Activated CD4-positive, CD25-positive, alpha-beta regulatory T cell (primary cell): ENCODE measurements around the gene APLP1.
"Not testable (repeated sequence)": the region's sequence is repeated elsewhere in the genome, so short reads cannot be mapped to it uniquely, and the experiment has no call there.

Experiments used
- DNase-seq, 4 experiments: peaks; one replicate each; lab custom pipeline; 2025; lab: John Stamatoyannopoulos, UW

APLP1 gene

GRCh38 chr19:35868172-35868822, at the start of gene APLP1:
APLP1 (plus strand) TSS chr19:35868574; CDS start chr19:35868637, 63 bp downstream.
- DNase-seq, result peak in 3 of 4 experiments; percentile 31 to 35 (median 34)

DNA sequence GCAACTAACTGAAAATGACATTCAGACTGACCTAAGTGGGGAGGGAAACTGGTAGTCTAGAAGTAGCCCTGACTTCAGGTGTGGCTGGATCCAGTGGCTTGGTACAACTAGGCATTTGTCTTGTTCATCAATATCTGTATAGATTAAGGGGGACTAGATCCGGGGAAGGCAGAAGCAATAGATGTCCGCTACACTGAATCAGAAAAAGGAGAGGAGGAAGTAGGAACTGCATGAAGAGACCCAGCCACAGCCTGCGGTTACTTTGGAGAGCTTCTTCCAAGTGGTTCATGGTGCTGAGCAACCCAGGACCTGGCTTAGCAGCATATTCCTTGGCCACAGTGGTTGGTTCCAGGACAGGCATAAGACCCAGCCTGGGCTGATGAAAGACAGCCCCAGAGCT, 45.8 kb upstream of the APLP1 start:
- no peak for DNase-seq

- no peak for DNase-seq
Observed at GRCh38 chr19:35824150-35824549, 44.2 kb upstream of the APLP1 start.

DNA sequence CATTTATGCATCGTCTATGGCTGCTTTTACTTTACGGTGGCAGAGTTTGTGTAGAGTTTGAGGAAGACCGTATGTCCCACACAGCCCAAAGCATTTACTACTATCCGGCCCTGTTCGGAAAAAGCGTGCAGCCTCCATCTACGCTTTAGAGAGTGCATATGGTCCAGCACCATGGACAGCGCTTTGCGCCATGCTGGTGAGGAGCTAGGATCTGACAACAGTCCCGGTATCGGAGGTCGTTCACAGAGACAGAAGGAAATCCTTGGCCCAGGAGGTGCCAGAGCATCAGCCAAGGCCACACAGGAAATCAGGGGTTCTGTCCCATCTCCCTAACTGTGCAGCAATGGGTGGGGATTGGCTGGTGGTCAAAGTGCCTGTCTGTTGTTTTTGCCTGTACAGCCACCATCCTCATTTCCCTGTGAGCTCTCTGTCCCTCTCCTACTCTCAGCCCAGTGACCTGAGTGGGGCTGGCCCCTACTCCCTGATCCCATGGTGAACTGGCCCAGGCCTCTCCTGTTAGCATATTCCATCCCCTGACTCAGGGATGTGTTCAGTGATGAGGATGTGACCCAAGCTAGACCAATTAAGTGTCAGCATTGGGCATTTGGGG, 39.6 kb upstream of the APLP1 start:
- peak in 1 of 4 experiments; percentile 10 for DNase-seq

DNA sequence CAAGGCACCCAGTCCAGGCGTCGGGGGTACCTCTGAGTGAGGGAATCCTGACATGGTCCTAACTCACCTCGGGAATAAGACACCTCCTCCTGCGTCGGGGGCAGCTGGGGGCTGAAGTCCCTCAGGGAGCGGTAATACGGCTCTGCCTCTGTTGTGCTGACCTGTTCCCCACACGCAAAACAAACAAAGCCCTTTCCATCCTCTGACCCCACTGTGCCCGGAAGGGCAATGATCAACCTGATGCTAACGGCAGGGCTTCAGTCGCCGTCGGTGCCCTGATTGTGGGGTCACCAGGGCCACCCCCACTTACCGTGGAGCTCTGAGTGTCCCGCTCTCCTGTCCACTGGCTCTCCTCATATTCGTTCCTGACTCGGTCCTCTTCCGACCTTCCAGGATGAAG, 37.4 kb upstream of the APLP1 start:
- DNase-seq, result no peak

DNA sequence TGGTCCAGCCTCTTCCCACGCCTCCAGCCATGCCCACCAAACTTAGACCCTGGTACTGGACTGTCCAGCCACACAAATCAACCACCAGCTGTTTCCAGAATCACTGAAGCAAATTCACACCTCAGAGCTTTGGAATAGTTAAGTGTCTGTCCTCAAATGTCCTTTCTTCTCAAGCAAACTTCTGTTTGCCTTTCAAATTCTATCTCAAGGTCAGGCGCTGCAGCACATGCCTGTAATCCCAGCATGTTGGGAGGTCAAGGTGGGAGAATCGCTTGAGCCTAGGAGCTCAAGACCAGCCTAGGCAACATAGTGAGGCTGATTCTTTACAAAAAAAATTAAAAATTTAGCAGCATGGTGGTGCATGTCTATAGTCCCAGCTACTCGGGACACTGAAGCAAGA, 36.3 kb upstream of the APLP1 start:
- no peak for DNase-seq

GRCh38 chr19:35833972-35834371, 34.4 kb upstream of the APLP1 start:
- no peak for DNase-seq

GRCh38 chr19:35836096-35836495, 32.3 kb upstream of the APLP1 start:
- DNase-seq, result not testable (repeated sequence)

- no peak for DNase-seq
Observed at GRCh38 chr19:35841961-35842595, 26.3 kb upstream of the APLP1 start.

DNA sequence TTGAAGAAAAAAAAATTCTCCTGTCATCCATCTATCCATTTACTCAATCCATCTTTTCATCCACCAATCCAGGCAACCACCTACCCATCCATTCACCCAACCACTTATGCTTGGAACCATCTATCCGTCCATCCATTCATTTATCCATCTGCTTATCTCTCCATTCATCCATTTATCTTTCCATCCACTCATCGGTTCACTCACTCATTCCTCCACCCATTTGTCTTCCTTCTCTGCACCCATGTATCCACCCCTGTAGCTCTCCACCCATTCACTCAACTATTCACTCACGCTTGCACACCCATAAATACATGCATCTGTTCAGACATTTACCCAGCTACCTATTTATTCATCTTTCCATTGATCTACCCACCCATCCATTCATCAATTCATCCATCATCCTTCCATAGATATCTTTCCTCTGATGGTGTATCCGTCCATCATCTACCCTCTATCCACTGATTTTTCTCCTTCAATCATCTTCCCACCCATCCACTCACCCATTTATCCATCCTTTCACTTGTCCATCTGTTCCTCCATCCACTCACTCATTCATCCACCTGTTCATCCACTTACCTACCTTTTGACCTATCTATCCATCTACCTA, 25.6 kb upstream of the APLP1 start:
- DNase-seq, result no peak

DNA sequence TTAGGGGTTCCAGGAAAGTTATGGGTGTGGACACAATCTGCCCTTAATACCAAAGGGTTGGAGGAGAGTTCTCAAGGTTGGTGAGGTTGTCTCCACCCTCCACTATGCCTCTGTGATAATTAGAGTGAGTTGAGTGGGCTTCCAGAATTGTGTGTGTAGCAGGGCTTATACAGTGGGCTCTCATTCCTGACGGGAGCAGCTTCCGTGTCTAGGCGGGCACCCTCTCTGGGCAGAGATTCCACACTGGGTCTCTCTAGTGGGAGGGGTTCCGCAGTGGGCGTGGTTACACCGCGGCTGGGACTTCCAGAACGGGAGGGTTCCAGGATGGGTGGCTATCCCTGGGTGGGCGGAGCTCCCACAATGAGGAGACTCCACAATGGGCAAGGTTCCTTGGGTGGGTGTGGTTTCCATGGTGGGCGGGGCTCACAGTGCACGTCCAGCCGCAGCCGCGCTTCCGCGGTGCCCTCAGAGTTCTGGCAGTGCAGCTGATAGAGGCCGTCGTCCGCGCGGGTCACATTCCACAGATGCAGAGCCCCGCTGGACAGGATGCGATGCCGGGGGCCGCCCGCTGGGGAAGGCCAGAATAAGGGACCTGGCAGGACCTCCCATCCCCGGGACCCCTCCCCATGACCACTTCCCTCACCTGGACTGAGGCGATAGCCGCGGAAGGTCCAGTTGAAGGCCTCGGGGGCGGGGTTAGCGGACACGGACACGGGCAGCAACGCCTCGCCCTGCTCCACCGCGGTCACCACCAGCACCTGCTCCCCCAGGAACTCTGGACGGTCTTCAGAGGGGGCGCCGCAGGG, 24.5 kb upstream of the APLP1 start:
- DNase-seq, result no peak

- DNase-seq, result no peak
Observed at GRCh38 chr19:35844482-35845214, 23.7 kb upstream of the APLP1 start.

DNA sequence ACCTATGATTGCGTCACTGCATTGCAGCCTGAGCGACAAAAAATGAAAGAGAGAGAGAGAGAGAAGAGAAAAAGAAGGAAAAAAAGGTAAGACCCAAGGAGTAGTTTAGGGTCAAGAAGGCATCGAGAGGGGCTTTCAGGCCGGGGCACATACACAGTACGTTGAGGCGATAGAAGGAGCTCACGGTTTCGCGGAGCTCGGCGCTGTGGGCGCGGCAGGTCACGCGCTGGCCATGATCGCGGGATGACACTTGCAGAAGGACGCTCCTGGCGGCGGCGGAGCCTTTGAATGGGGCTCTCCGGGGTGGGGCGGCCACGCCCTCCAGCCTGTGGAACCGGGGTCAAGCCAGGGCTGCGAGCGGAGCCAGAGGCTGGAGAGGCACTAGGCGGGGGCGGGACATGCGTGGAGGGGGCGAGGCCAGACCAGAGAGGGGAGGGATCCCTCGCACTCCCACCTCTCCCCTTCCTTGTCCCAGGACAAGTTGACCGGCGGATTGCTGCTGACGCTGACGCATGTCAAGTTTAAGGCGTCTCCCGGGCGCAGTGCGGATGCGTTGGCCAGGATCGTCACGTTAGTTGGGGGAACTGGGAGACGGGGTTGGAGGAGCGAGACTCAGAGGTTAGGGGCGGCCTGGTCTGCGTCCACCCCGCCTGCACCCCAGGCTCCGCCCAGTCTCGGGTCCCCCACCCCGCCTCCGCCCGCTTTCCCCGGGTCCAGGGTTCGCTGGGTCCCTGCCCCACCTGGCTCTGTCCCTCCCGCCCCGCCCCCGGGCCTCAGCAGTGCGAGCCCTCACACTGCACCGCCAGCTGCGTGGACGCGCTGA, 22.9 kb upstream of the APLP1 start:
- DNase-seq, result no peak

DNA sequence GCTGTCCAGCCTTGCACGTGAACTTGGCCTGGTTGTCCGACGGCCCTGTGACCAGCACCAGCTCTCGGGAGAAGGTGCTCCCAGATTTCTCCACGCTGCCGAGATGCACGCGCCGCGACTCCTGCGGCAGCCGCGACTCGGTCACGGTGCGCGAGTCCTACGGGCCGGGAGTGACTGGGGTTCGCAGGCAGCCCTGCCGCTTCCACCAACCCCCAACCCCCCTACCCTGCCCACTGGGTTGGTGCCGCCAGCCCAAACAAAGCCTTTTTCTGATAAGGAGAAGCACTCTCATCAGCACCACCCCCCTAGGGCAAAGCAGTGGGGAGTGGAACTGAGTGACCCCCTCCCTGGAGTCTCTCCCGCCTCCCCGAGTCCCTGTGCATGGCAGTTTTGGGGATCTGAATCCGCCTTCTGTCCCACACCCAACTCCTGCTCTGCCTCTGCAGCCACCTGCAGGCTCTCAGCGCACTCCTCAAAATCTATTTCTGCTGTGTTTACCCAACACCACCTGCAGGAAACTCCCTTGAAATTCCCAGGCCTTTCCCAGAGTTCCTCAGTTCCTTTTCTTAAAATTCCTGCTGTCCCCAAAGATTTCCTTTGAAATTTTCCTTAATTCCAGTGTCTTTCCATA, 22.2 kb upstream of the APLP1 start:
- DNase-seq, result no peak

DNA sequence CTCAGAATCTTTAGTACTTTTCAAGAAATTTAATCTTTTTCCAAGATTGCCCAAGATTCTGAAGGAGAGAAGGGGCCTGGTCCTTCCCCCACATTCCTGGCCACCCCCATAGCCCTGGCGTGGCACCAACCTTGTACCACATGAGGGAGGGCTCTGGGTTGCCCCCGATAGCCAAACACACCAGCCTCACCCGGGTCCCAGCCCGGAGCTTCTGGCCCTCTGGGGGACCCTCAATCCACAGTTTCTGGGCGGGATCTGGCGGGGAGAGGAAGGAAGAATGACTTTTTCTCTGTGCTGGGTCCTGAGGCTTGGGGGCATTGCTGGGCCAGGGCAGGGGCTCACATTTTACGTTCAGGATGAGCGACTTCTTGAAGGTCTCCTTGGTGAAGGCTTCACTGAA, 20.5 kb upstream of the APLP1 start:
- DNase-seq, result no peak

DNA sequence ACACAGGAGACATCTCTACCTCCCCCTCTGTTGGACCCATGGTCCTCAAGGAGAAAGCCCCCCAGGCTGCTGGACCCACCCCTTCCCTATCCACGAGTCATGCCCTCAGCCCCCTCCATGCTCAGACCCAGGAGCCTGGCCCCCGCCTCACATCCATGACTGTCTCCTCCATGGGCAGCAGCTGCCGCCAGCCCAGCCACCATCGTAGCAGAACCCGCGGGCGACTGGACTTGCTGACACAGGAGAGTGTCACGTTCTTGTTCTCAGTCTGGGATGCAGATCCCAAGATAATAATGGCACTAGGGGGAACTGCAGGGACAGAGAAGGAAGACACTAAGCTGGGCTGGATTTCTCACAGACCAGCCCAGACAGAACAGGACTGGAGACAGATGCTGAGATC, 19.9 kb upstream of the APLP1 start:
- DNase-seq, result no peak

- no peak for DNase-seq
Observed at GRCh38 chr19:35848919-35849505, 19.4 kb upstream of the APLP1 start.

- DNase-seq, result no peak
Observed at GRCh38 chr19:35851213-35852028, 17.0 kb upstream of the APLP1 start.
